Panc1 (cell line): ENCODE measurements around the gene FGF14. TPM values are rescaled to one million over a fixed set of nuclear protein-coding genes. Genes with fewer than 3 reads are reported as not detected.

Experiments used
- ATAC-seq: fragments of 200-7000 bp; cut with Tn5 transposase; 2 replicates; pipeline ENCODE4 v1.9.1; 2020; ENCODE audit warnings: mild to moderate bottlenecking, moderate library complexity
- BruUV-seq: library from RNA; stranded (reverse); fragments of 400-500 nt; replicated peaks from 2 replicates; lab custom pipeline; 2021; lab: Mats Ljungman, UMichigan
- CTCF ChIA-PET: fragments of 300-600 bp; sonication (Branson Sonifier 250); formaldehyde crosslinking; loops from one replicate; lab custom pipeline; 2022; ENCODE audit warnings: antibody characterized with exemption; lab: Charles Lee
- POLR2A ChIA-PET: fragments of 300-600 bp; sonication (Branson Sonifier 250); formaldehyde crosslinking; loops from one replicate; lab custom pipeline; 2022; ENCODE audit warnings: antibody characterized with exemption; lab: Charles Lee
- DNase-seq: peaks from one replicate; pipeline ENCODE4 v3.0.0-alpha.2; 2010; ENCODE audit warnings: low read depth, low spot score
- H3K27ac ChIP-seq: 2 replicates; pipeline ENCODE4 v1.5.1; 2011; ENCODE audit warnings: mild to moderate bottlenecking, low read length, inconsistent platforms
- H3K27me3 ChIP-seq: fragments of 200-500 bp; sonication (Bioruptor generic); 2 replicates; pipeline ENCODE4 v1.6.0; 2014; ENCODE audit warnings: low read length, inconsistent platforms; ENCODE audit not compliant: control insufficient read depth, insufficient read depth
- H3K36me3 ChIP-seq: fragments of 200-500 bp; sonication (Bioruptor generic); 2 replicates; pipeline ENCODE4 v1.5.1; 2014; ENCODE audit warnings: inconsistent platforms, mild to moderate bottlenecking, low read length, moderate library complexity; ENCODE audit not compliant: control insufficient read depth, insufficient read depth
- H3K4me1 ChIP-seq: 2 replicates; pipeline ENCODE4 v1.5.1; 2011; ENCODE audit warnings: inconsistent platforms, mild to moderate bottlenecking, low read length, moderate library complexity; ENCODE audit not compliant: control insufficient read depth, insufficient read depth
- H3K4me3 ChIP-seq, 2 experiments: 2 replicates each; pipeline ENCODE4 v1.5.1; 2011 to 2012; ENCODE audit warnings: low read depth in 2 of 2, low read length in 2 of 2, mild to moderate bottlenecking in 2 of 2, inconsistent platforms in 1 of 2, moderate library complexity in 1 of 2
- H3K9me3 ChIP-seq: fragments of 200-500 bp; sonication (Bioruptor generic); 2 replicates; pipeline ENCODE4 v1.5.1; 2014; ENCODE audit warnings: low read depth, mild to moderate bottlenecking, inconsistent platforms, low read length, moderate library complexity; ENCODE audit not compliant: control insufficient read depth, insufficient read depth
- POLR2AphosphoS5 ChIP-seq: IDR thresholded peaks from 2 replicates; pipeline ENCODE4 v1.6.1; 2012; ENCODE audit warnings: mild to moderate bottlenecking, low read depth, low read length, moderate library complexity
- SIN3A ChIP-seq: IDR thresholded peaks from 2 replicates; pipeline ENCODE4 v1.6.1; 2012; ENCODE audit warnings: low read depth, mild to moderate bottlenecking, low read length, moderate library complexity, borderline replicate concordance; ENCODE audit not compliant: insufficient read depth
- TCF7L2 ChIP-seq: IDR thresholded peaks from 2 replicates; pipeline ENCODE4 v1.6.1; 2011; ENCODE audit warnings: mild to moderate bottlenecking, low read depth, low read length, inconsistent platforms
- in situ Hi-C: cut with HindIII; loops from 2 replicates; pipeline ENCODE4 v1.10.0; 2016; ENCODE audit warnings: low sequenced_read_pairs, low pct_unique_long_range_greater_than_20kb
- intact Hi-C: fragments of 100-400 bp; cut with micrococcal nuclease; formaldehyde crosslinking; loops from one replicate; pipeline ENCODE4 v1.10.0; 2022; ENCODE audit not compliant: unreplicated experiment
- total RNA-seq: library from RNA; stranded (reverse); gene quantifications from one replicate; pipeline ENCODE4 v1.2.1, GENCODE V29; 2021; ENCODE audit not compliant: unreplicated experiment
- TF ChIP-seq, protein P1 (sequence below): fragments of 450-650 bp; IDR thresholded peaks from 2 replicates; pipeline ENCODE4 v1.5.1; 2017; ENCODE audit warnings: mild to moderate bottlenecking
- TF ChIP-seq, protein P2 (sequence below), 2 experiments: IDR thresholded peaks; 2 replicates each; pipeline ENCODE4 v1.6.1; 2011 to 2012; ENCODE audit warnings: low read depth in 2 of 2, control low read depth in 1 of 2, low read length in 1 of 2, mild to moderate bottlenecking in 1 of 2, moderate library complexity in 1 of 2; ENCODE audit not compliant: insufficient read depth in 1 of 2

The FGF14 gene
- total RNA-seq, 1 experiment from 2014 or later: 0.03 TPM

DNA sequence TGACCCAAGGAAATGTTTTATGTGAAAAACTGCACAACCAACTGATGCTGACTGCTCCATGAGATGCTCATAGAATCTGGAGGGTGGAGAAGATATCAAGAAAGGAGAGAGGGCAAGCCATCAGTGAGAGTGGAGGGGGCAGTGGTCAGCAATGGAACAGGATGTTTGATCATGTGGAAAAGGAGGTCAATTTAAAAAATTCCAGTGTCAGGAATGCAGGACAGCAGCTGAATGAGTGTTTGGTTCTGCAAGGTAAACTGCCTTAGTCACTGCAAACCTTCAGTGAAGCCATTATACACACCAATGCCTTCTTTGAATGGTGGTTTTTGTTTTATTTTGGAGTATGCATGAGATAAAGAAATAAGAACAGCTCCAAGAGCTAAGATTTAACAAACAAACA is 121.5 kb downstream of the FGF14 start:
- H3K27ac ChIP-seq: no peak overlapping the region
- intact Hi-C loops: no loop called here
- no peak for TF ChIP-seq TCF7L2
- TF ChIP-seq, protein P1, sequence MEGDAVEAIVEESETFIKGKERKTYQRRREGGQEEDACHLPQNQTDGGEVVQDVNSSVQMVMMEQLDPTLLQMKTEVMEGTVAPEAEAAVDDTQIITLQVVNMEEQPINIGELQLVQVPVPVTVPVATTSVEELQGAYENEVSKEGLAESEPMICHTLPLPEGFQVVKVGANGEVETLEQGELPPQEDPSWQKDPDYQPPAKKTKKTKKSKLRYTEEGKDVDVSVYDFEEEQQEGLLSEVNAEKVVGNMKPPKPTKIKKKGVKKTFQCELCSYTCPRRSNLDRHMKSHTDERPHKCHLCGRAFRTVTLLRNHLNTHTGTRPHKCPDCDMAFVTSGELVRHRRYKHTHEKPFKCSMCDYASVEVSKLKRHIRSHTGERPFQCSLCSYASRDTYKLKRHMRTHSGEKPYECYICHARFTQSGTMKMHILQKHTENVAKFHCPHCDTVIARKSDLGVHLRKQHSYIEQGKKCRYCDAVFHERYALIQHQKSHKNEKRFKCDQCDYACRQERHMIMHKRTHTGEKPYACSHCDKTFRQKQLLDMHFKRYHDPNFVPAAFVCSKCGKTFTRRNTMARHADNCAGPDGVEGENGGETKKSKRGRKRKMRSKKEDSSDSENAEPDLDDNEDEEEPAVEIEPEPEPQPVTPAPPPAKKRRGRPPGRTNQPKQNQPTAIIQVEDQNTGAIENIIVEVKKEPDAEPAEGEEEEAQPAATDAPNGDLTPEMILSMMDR: no peak
- no peak for TF ChIP-seq SIN3A
- ATAC-seq (no peak), DNase-seq (no peak)
- POLR2A ChIA-PET: no interaction called here
- H3K4me1 ChIP-seq: no peaks in the 10 kb centered on the region
- H3K9me3 ChIP-seq: no peaks in the 10 kb centered on the region
- in situ Hi-C loops: no loop called here
- H3K27me3 ChIP-seq: no peaks in the 10 kb centered on the region
- H3K36me3 ChIP-seq: no peaks in the 10 kb centered on the region
- no peak overlapping the region for H3K4me3 ChIP-seq
- CTCF ChIA-PET: no interaction called here
- no TSS peak for BruUV-seq

DNA sequence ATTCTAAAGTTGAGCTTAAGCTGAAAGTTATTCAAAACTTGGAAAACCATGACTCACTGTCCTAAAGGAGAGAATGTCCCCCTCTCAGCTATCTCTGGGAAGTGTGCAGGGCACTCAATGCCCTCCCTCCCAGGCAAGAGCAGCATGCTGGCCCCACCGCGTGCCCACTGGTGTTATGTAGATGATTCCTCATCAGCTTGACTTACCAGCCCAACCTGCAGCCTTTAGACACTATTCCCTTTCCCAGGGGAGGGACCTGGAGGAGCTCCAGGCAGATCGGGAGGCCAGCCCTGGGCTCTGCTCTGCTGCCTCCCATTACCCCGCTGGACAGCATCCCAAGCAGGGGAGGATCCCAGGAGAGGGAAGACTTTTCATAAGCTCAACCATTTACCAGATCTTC is 124.6 kb downstream of the FGF14 start:
- Histone ChIP-seq H3K9me3 (no peaks in the 10 kb centered on the region), H3K36me3 (no peaks in the 10 kb centered on the region), H3K27me3 (no peaks in the 10 kb centered on the region), H3K4me3 (no peak overlapping the region), H3K27ac (no peak overlapping the region), H3K4me1 (no peaks in the 10 kb centered on the region)
- BruUV-seq: no TSS peak
- ChIA-PET POLR2A (no interaction called here), CTCF (no interaction called here)
- intact Hi-C loops: no loop called here
- in situ Hi-C loops: no loop called here
- ATAC-seq (no peak), DNase-seq (no peak)
- no peak for TF ChIP-seq SIN3A

DNA sequence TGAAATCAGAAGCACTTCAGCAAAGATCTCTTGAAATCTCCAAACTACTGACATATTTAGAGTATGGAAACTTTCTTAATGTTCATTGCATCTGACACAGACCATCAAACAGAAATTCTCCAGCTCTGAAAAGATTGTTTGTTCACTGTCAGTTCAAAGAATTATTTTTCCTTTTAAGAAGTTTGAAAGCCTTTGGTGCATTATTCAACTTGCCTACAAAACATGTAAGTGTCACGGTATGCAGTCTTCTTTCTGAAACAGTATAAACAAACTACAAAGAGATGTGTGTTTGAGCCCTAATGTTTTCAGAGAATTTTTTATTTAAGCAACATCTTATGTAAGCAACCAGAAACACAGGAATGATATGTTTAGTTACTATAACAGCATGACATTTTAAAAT is 125.4 kb downstream of the FGF14 start:
- TF ChIP-seq SIN3A (no peak), TCF7L2 (no peak), POLR2AphosphoS5 (no peak)
- TF ChIP-seq, protein P2, sequence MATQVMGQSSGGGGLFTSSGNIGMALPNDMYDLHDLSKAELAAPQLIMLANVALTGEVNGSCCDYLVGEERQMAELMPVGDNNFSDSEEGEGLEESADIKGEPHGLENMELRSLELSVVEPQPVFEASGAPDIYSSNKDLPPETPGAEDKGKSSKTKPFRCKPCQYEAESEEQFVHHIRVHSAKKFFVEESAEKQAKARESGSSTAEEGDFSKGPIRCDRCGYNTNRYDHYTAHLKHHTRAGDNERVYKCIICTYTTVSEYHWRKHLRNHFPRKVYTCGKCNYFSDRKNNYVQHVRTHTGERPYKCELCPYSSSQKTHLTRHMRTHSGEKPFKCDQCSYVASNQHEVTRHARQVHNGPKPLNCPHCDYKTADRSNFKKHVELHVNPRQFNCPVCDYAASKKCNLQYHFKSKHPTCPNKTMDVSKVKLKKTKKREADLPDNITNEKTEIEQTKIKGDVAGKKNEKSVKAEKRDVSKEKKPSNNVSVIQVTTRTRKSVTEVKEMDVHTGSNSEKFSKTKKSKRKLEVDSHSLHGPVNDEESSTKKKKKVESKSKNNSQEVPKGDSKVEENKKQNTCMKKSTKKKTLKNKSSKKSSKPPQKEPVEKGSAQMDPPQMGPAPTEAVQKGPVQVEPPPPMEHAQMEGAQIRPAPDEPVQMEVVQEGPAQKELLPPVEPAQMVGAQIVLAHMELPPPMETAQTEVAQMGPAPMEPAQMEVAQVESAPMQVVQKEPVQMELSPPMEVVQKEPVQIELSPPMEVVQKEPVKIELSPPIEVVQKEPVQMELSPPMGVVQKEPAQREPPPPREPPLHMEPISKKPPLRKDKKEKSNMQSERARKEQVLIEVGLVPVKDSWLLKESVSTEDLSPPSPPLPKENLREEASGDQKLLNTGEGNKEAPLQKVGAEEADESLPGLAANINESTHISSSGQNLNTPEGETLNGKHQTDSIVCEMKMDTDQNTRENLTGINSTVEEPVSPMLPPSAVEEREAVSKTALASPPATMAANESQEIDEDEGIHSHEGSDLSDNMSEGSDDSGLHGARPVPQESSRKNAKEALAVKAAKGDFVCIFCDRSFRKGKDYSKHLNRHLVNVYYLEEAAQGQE (IDR thresholded peaks at IDR 0.05; ENCODE audit: insufficient read depth in 1 of 2, low read depth in 2 of 2, low read length in 1 of 2): no peak
- TF ChIP-seq, protein P1: no peak
- Histone ChIP-seq H3K9me3 (no peaks in the 10 kb centered on the region), H3K4me1 (no peaks in the 10 kb centered on the region), H3K27me3 (no peaks in the 10 kb centered on the region), H3K4me3 (no peak overlapping the region), H3K36me3 (no peaks in the 10 kb centered on the region), H3K27ac (no peak overlapping the region)
- ATAC-seq (no peak), DNase-seq (no peak)
- ChIA-PET POLR2A (no interaction called here), CTCF (no interaction called here)
- no TSS peak for BruUV-seq
- in situ Hi-C loops: no loop called here
- intact Hi-C loops: no loop called here
